Epithelial cell of esophagus (primary cell): ENCODE measurements around the gene CBFA2T3.

Experiments
- DNase-seq: peaks from one replicate; pipeline ENCODE4 v3.0.0; 2010; ENCODE audit warnings: low read depth
- H3K4me3 ChIP-seq: 2 replicates; pipeline ENCODE4 v1.5.1; 2011; ENCODE audit warnings: mild to moderate bottlenecking, low read length, control low read depth
- CTCF ChIP-seq: IDR thresholded peaks from 2 replicates; pipeline ENCODE4 v1.5.1; 2011; ENCODE audit warnings: low read depth, mild to moderate bottlenecking, low read length, control low read depth, inconsistent platforms; ENCODE audit not compliant: insufficient read depth; ENCODE audit errors: missing control alignments

Gene CBFA2T3

GRCh38 chr16:88851616-88852015 is 125.4 kb downstream of the CBFA2T3 start:
- DNase-seq = no peak

GRCh38 chr16:88850531-88851199 is 126.3 kb downstream of the CBFA2T3 start:
- DNase-seq = no peak
- no peak for TF ChIP-seq CTCF
- H3K4me3 ChIP-seq = no peak overlapping the region

More at GRCh38 chr16:88851616-88852015, 125.4 kb downstream of the CBFA2T3 start:
- no peak overlapping the region for H3K4me3 ChIP-seq
- no peak for TF ChIP-seq CTCF

- TF ChIP-seq CTCF = no peak
- no peak for DNase-seq
These were observed 128.4 kb downstream of the CBFA2T3 start for GRCh38 chr16:88848557-88848956.

GRCh38 chr16:88847654-88848053 is 129.4 kb downstream of the CBFA2T3 start:
- H3K4me3 ChIP-seq = no peak overlapping the region
- DNase-seq = no peak
- TF ChIP-seq CTCF = no peak

More at GRCh38 chr16:88848557-88848956, 128.4 kb downstream of the CBFA2T3 start:
- H3K4me3 ChIP-seq = no peak overlapping the region

- no peak for DNase-seq
- no peak for TF ChIP-seq CTCF
- H3K4me3 ChIP-seq = no peak overlapping the region
These were observed 130.9 kb downstream of the CBFA2T3 start for GRCh38 chr16:88846088-88846487.

- TF ChIP-seq CTCF = peak; percentile 55
- DNase-seq = peak; percentile 23
- no peak overlapping the region for H3K4me3 ChIP-seq
These were observed 132.5 kb downstream of the CBFA2T3 start for GRCh38 chr16:88844419-88845036.
